ENCODE measurements around the gene NYAP2. TPM values are rescaled to one million over a fixed set of nuclear protein-coding genes. Genes with fewer than 3 reads are reported as not detected.

Gene NYAP2
- total RNA-seq, 4 donors from 2014 or later = not detected

DNA sequence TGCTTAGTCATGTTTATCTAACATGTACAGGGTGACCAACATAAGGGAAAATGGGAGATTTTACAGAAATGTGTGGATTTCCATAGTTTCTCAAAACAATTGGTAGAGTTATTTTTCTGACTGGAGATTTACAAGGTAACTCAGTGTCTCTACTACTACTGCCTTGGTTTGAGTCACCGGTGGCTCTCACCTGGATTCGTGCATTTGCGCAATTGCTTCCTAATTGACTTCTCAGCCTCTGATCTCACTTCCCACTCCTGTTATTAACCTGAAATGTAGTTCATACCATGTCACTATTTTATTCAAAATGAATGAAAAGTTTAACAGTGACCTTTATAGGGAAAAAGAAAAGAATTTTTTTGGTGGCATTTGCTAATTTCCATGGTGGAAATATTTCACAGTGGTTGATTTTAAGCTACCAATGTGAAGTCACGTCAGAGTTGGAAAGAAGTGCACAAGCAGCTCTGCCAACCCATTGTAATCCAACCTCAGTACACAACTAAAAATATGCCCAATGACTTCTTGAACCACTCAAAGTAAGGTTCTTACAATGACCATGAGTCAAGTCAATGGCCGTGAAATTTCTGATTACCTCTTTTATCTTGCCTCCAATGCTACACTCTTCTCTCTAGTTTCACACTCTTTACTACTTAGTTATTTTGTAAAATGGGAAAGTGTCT is 94.0 kb downstream of the NYAP2 start:
- TF ChIP-seq, protein P1, sequence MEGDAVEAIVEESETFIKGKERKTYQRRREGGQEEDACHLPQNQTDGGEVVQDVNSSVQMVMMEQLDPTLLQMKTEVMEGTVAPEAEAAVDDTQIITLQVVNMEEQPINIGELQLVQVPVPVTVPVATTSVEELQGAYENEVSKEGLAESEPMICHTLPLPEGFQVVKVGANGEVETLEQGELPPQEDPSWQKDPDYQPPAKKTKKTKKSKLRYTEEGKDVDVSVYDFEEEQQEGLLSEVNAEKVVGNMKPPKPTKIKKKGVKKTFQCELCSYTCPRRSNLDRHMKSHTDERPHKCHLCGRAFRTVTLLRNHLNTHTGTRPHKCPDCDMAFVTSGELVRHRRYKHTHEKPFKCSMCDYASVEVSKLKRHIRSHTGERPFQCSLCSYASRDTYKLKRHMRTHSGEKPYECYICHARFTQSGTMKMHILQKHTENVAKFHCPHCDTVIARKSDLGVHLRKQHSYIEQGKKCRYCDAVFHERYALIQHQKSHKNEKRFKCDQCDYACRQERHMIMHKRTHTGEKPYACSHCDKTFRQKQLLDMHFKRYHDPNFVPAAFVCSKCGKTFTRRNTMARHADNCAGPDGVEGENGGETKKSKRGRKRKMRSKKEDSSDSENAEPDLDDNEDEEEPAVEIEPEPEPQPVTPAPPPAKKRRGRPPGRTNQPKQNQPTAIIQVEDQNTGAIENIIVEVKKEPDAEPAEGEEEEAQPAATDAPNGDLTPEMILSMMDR (IDR thresholded peaks at IDR 0.05) = no peak
- no peak for TF ChIP-seq POLR2A (IDR thresholded peaks at IDR 0.05)

DNA sequence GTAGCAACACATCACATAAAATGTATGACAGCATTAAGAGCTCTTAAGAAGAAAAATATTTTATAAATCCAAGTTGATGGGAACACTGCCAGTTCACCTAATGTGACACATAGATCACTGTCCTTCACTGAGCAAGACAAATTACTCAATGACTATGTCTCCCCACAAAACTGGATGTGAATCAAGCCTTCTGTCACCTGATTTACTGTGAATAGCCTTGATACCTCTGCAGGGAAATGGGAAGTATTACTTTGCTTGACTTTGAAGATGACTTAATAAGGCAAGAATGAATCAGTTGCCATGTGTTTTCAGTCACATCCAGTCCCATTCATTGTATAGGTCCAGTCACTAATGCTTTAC is 94.6 kb downstream of the NYAP2 start:
- Histone ChIP-seq H3K4me1 (no peaks in the 10 kb centered on the region), H3K9me3 (no peaks in the 10 kb centered on the region), H3K27me3 (no peaks in the 10 kb centered on the region), H3K36me3 (no peaks in the 10 kb centered on the region), H3K27ac (no peak overlapping the region), H3K4me3 (no peak overlapping the region)
- DNase-seq = no peak
- TF ChIP-seq, protein P1 (IDR thresholded peaks at IDR 0.05) = no peak
- TF ChIP-seq POLR2A (IDR thresholded peaks at IDR 0.05) = no peak

More for the DNA sequence above, 94.0 kb downstream of the NYAP2 start:
- DNase-seq = no peak
- no peaks in the 10 kb centered on the region for H3K9me3 ChIP-seq
- no peak overlapping the region for H3K27ac ChIP-seq
- H3K4me1 ChIP-seq = no peaks in the 10 kb centered on the region
- H3K36me3 ChIP-seq = no peaks in the 10 kb centered on the region
- no peak overlapping the region for H3K4me3 ChIP-seq
- no peaks in the 10 kb centered on the region for H3K27me3 ChIP-seq

DNA sequence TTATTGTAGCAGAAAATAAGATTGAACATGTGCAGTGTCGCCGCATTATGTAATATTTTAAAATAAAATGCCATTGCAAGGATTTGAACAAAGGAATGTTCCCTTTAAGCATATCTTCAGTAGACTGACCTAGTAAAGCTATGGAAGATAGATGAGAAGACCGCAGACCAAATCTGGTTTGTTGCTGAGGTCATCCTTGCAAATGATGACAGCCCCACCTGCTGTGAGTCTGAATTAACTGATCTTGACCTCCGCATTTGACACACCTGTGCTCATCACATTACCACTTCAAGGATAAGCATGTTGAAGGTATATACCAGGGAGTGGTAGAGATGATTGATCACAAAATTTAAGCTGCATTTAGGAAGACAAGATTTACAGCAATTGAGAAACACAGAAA is 96.2 kb downstream of the NYAP2 start:
- no peaks in the 10 kb centered on the region for H3K9me3 ChIP-seq
- no peaks in the 10 kb centered on the region for H3K4me1 ChIP-seq
- TF ChIP-seq POLR2A (IDR thresholded peaks at IDR 0.05) = no peak
- TF ChIP-seq, protein P1 (IDR thresholded peaks at IDR 0.05) = no peak
- H3K27me3 ChIP-seq = no peaks in the 10 kb centered on the region
- no peak overlapping the region for H3K27ac ChIP-seq
- no peak overlapping the region for H3K4me3 ChIP-seq
- DNase-seq = no peak
- no peaks in the 10 kb centered on the region for H3K36me3 ChIP-seq

DNA sequence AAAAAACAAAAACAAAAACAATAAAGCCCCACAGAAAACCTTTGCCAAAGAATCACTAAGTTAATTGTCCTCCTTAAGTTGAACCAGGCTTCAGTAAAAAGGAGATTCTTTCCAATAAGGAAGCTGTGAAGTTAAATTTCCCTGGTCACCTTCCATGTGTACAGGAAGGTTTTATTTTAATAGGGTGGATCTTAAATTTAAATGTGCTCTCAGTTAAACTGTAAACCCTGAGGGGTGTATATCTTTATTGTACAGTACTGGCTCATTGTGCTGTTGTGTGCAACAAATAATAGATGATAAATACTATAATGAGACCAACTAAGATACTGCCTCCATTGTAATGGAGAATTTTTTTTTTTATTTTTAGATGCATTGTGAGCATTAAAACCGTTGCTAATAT is 97.1 kb downstream of the NYAP2 start:
- H3K36me3 ChIP-seq = no peaks in the 10 kb centered on the region
- H3K27ac ChIP-seq = no peak overlapping the region
- no peak for DNase-seq
- H3K4me1 ChIP-seq = no peaks in the 10 kb centered on the region
- H3K9me3 ChIP-seq = no peaks in the 10 kb centered on the region
- H3K4me3 ChIP-seq = no peak overlapping the region
- no peak for TF ChIP-seq POLR2A (IDR thresholded peaks at IDR 0.05)
- TF ChIP-seq, protein P1 (IDR thresholded peaks at IDR 0.05) = no peak
- no peaks in the 10 kb centered on the region for H3K27me3 ChIP-seq

DNA sequence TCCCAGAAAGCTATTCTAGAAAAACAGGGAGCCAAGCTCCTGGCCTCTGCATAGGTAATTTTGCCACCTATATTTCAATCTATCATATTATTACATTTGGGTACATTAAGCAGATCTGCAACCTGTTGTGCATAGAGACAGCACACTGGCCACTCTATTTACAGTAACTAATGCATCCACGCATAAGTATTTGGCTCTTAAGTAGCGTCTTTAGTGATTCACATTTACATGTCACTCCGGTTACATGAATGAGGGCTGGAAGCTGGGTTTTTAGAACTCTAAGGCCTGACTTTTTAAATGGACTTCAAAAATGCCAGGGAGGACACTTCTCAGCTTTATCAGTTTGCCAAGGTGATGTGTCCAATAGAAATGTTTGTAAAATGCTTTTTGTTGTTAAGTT is 97.7 kb downstream of the NYAP2 start:
- Histone ChIP-seq H3K9me3 (no peaks in the 10 kb centered on the region), H3K4me3 (no peak overlapping the region), H3K27me3 (no peaks in the 10 kb centered on the region), H3K27ac (no peak overlapping the region), H3K36me3 (no peaks in the 10 kb centered on the region), H3K4me1 (no peaks in the 10 kb centered on the region)
- DNase-seq = no peak
- no peak for TF ChIP-seq POLR2A (IDR thresholded peaks at IDR 0.05)
- TF ChIP-seq, protein P1 (IDR thresholded peaks at IDR 0.05) = no peak

DNA sequence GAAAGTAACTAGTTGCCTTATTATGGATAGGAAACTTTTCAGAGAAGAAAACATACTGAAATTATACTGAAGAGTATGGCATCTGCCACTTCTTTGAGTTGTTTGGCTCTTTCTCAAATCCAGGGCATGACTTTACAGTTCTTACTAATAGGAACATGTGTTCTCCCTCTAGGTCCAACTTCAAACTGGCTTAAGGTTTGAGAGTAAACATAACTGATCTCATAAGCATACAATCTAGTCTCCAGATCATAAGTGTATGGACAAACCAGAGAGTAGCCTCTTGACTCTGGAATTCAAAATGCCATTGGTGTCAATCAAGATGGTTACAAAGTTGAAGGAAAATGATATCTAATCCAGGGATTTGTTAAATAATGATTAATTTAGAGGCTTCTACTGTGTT is 101.5 kb downstream of the NYAP2 start:
- Histone ChIP-seq H3K27me3 (no peaks in the 10 kb centered on the region), H3K36me3 (no peaks in the 10 kb centered on the region), H3K27ac (no peak overlapping the region), H3K4me1 (no peaks in the 10 kb centered on the region), H3K9me3 (no peaks in the 10 kb centered on the region), H3K4me3 (no peak overlapping the region)
- no peak for TF ChIP-seq POLR2A (IDR thresholded peaks at IDR 0.05)
- TF ChIP-seq, protein P1 (IDR thresholded peaks at IDR 0.05) = no peak
- no peak for DNase-seq

Data from Peyer's patch (tissue), 4 donors.